ENCODE results near the gene GNB3.
A peak's percentile ranks its signal among the peaks of the same experiment; 100 is the strongest.

Gene GNB3

GRCh38 chr12:6846316-6846869, 5.7 kb downstream of the GNB3 start:
- Histone ChIP-seq H4K20me1 (peaks cover 0 to 17% (median 0%) of the 10 kb centered on the region in 11 experiments; a peak in 6 of 22 replicates), H3K4me2 (peak overlapping the region in 5 of 11 experiments; percentile 12 to 53 (median 39); a peak in 8 of 22 replicates), H3K4me1 (peaks cover 21 to 37% (median 27%) of the 10 kb centered on the region in 10 experiments), H3K27me3 (no peaks in the 10 kb centered on the region), H3K27ac (no peak overlapping the region), H3K9me3 (replicated peaks in 1 of 11) (no peaks in the 10 kb centered on the region), H3K4me3 (no peak overlapping the region), H3K9ac (peak overlapping the region in 6 of 11 experiments; percentile 4 to 46 (median 30); a peak in 5 of 22 replicates), H3K36me3 (peaks cover 0 to 53% (median 44%) of the 10 kb centered on the region in 11 experiments; a peak in 18 of 22 replicates)
- TF ChIP-seq Cebpa-rat (IDR thresholded peaks at IDR 0.05) = no peak

GRCh38 chr12:6847676-6848075, 7.0 kb downstream of the GNB3 start:
- Histone ChIP-seq H3K9me3 (replicated peaks in 1 of 11) (no peaks in the 10 kb centered on the region), H3K27ac (no peak overlapping the region), H4K20me1 (peaks cover 0 to 17% (median 0%) of the 10 kb centered on the region in 11 experiments; a peak in 6 of 22 replicates), H3K4me1 (peaks cover 21 to 37% (median 27%) of the 10 kb centered on the region in 10 experiments), H3K4me3 (no peak overlapping the region), H3K4me2 (no peak overlapping the region), H3K9ac (no peak overlapping the region; a peak in 1 of 22 replicates), H3K36me3 (peaks cover 0 to 53% (median 44%) of the 10 kb centered on the region in 11 experiments; a peak in 18 of 22 replicates), H3K27me3 (no peaks in the 10 kb centered on the region)
- TF ChIP-seq Cebpa-rat (IDR thresholded peaks at IDR 0.05) = no peak

GRCh38 chr12:6849427-6849826, 8.7 kb downstream of the GNB3 start:
- peaks cover 35 to 52% (median 41%) of the 10 kb centered on the region in 10 experiments for H3K4me1 ChIP-seq
- H3K4me3 ChIP-seq = peak overlapping the region in 7 of 10 experiments; percentile 3 to 77 (median 69); a peak in 10 of 20 replicates
- peak overlapping the region; percentile 87 to 100 (median 99); a peak in 18 of 22 replicates for H3K4me2 ChIP-seq
- no peak for TF ChIP-seq Cebpa-rat (IDR thresholded peaks at IDR 0.05)
- peaks cover 0 to 61% (median 49%) of the 10 kb centered on the region in 11 experiments; a peak in 18 of 22 replicates for H3K36me3 ChIP-seq
- H3K9ac ChIP-seq = peak overlapping the region in 9 of 11 experiments; percentile 80 to 92 (median 85); a peak in 15 of 22 replicates
- H3K27ac ChIP-seq = no peak overlapping the region
- H3K9me3 ChIP-seq (replicated peaks in 1 of 11) = no peaks in the 10 kb centered on the region
- peaks cover 0 to 24% (median 12%) of the 10 kb centered on the region in 11 experiments; a peak in 13 of 22 replicates for H4K20me1 ChIP-seq
- no peaks in the 10 kb centered on the region for H3K27me3 ChIP-seq

- Histone ChIP-seq H4K20me1 (peaks cover 0 to 30% (median 19%) of the 10 kb centered on the region in 11 experiments; a peak in 14 of 22 replicates), H3K4me2 (peak overlapping the region; percentile 87 to 100 (median 99)), H3K36me3 (peaks cover under 1 to 66% (median 54%) of the 10 kb centered on the region in 11 experiments; a peak in 20 of 22 replicates), H3K9ac (peak overlapping the region in 10 of 11 experiments; percentile 76 to 92 (median 85); a peak in 20 of 22 replicates), H3K27ac (peak overlapping the region in 9 of 11 experiments; percentile 78 to 91 (median 89); a peak in 10 of 22 replicates), H3K27me3 (no peaks in the 10 kb centered on the region), H3K4me1 (peaks cover 35 to 54% (median 43%) of the 10 kb centered on the region in 10 experiments), H3K4me3 (peak overlapping the region in 9 of 10 experiments; percentile 65 to 80 (median 71); a peak in 17 of 20 replicates), H3K9me3 (replicated peaks in 1 of 11) (no peaks in the 10 kb centered on the region)
- TF ChIP-seq Cebpa-rat (IDR thresholded peaks at IDR 0.05) = no peak
These were observed 9.3 kb downstream of the GNB3 start for GRCh38 chr12:6849976-6850560.

- Histone ChIP-seq H4K20me1 (peaks cover 0 to 37% (median 22%) of the 10 kb centered on the region in 11 experiments; a peak in 14 of 22 replicates), H3K27ac (peak overlapping the region in 10 of 11 experiments; percentile 68 to 91 (median 87); a peak in 18 of 22 replicates), H3K36me3 (peaks cover 8 to 67% (median 56%) of the 10 kb centered on the region in 11 experiments; a peak in 21 of 22 replicates), H3K9me3 (replicated peaks in 1 of 11) (no peaks in the 10 kb centered on the region), H3K4me3 (peak overlapping the region; percentile 65 to 80 (median 70)), H3K4me1 (peaks cover 35 to 54% (median 43%) of the 10 kb centered on the region in 10 experiments), H3K4me2 (peak overlapping the region; percentile 87 to 100 (median 99)), H3K27me3 (no peaks in the 10 kb centered on the region), H3K9ac (peak overlapping the region; percentile 33 to 92 (median 85); a peak in 21 of 22 replicates)
- TF ChIP-seq Cebpa-rat (IDR thresholded peaks at IDR 0.05) = no peak
These were observed 10.0 kb downstream of the GNB3 start for GRCh38 chr12:6850796-6851152.

GRCh38 chr12:6851153-6851920, 10.6 kb downstream of the GNB3 start, which contains the start of gene CDCA3:
Gene CDCA3, minus strand, starts transcription at chr12:6851286. Its CDS starts 334 bp downstream, at chr12:6850952.
- Histone ChIP-seq H3K27ac (peak within 1 kb of the TSS; percentile 57 to 91 (median 85); a peak in 21 of 22 replicates), H3K36me3 (peaks cover 13 to 68% (median 57%) of the 10 kb centered on the region in 11 experiments), H3K4me2 (peak within 1 kb of the TSS; percentile 87 to 100 (median 99)), H3K9ac (peak within 1 kb of the TSS; percentile 76 to 92 (median 85)), H3K4me3 (peak within 1 kb of the TSS; percentile 65 to 80 (median 70)), H3K9me3 (replicated peaks in 1 of 11) (no peaks in the 10 kb centered on the region), H4K20me1 (peaks cover 0 to 43% (median 20%) of the 10 kb centered on the region in 11 experiments; a peak in 14 of 22 replicates), H3K27me3 (no peaks in the 10 kb centered on the region), H3K4me1 (peaks cover 35 to 53% (median 40%) of the 10 kb centered on the region in 10 experiments)
- no peak for TF ChIP-seq Cebpa-rat (IDR thresholded peaks at IDR 0.05)

GRCh38 chr12:6851921-6852650, 11.4 kb downstream of the GNB3 start, which contains the start of gene USP5:
Gene USP5, plus strand, starts transcription at chr12:6852150. Its CDS starts 30 bp downstream, at chr12:6852180.
- H3K36me3 ChIP-seq = peaks cover 21 to 68% (median 57%) of the 10 kb centered on the region in 11 experiments
- no peaks in the 10 kb centered on the region for H3K9me3 ChIP-seq (replicated peaks in 1 of 11)
- TF ChIP-seq Cebpa-rat (IDR thresholded peaks at IDR 0.05) = no peak
- no peaks in the 10 kb centered on the region for H3K27me3 ChIP-seq
- peak within 1 kb of the TSS; percentile 94 to 100 (median 99) for H3K4me2 ChIP-seq
- H3K4me1 ChIP-seq = peaks cover 34 to 45% (median 39%) of the 10 kb centered on the region in 10 experiments
- peak within 1 kb of the TSS; percentile 65 to 80 (median 70) for H3K4me3 ChIP-seq
- H3K27ac ChIP-seq = peak within 1 kb of the TSS; percentile 57 to 91 (median 85); a peak in 21 of 22 replicates
- H3K9ac ChIP-seq = peak within 1 kb of the TSS; percentile 76 to 92 (median 85)
- peaks cover 0 to 39% (median 19%) of the 10 kb centered on the region in 11 experiments; a peak in 14 of 22 replicates for H4K20me1 ChIP-seq
